GM13976 (cell line): ENCODE data around the gene FECH.

ENCODE experiments used
- DNase-seq: peaks from one replicate; pipeline ENCODE4 v3.0.0; 2012; ENCODE audit warnings: low spot score
- CTCF ChIP-seq: IDR thresholded peaks from 2 replicates; pipeline ENCODE4 v1.5.1; 2012; ENCODE audit warnings: borderline replicate concordance, mild to moderate bottlenecking; ENCODE audit not compliant: insufficient read depth; ENCODE audit errors: extremely low read depth, missing control alignments, control extremely low read depth
- in situ Hi-C: fragments of 300-500 bp; cut with MboI; formaldehyde crosslinking; loops from one replicate; pipeline ENCODE4 v1.12.0; 2022; ENCODE audit warnings: low sequenced_read_pairs, mixed read lengths, inconsistent platforms; ENCODE audit not compliant: unreplicated experiment

Gene FECH, protein sequence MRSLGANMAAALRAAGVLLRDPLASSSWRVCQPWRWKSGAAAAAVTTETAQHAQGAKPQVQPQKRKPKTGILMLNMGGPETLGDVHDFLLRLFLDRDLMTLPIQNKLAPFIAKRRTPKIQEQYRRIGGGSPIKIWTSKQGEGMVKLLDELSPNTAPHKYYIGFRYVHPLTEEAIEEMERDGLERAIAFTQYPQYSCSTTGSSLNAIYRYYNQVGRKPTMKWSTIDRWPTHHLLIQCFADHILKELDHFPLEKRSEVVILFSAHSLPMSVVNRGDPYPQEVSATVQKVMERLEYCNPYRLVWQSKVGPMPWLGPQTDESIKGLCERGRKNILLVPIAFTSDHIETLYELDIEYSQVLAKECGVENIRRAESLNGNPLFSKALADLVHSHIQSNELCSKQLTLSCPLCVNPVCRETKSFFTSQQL

DNA sequence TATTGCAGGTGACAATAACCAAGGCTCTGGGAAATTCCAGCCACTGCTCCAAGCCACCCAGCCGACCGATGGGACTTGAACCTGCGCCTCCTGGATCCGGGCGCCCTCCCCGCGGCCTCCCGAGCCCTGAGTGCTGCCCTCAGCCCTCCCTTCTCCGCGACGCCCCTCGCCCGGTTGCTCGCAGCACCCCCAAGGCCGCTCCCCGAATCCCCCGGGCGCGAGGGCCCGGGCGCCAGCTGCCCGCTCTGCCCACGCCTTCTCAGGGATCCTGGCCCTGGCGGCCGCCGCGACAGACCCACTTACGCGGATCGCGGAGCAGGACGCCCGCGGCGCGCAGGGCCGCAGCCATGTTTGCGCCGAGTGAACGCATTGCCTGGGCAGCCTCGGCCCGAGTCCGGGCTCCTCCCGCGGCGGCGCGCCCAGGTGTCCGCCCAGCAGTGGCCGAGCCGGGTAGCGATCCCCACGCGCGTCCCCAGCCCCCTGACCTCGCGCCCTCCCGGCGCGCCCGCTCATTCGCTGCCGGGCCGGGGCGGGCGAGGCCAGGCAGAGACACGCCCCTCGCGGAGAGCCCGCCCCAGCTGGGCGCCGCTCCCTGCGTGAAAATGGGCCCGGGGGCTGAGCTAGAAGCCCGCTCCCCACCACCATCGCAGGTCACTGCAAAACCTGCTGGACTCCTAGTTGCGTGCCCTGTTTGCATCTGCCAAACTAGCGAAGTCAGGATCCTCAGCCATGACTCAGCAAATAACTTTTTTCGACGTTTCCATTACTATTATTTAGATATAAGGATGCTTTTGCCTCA is at the start of gene FECH:
Gene FECH (minus strand): TSS at position 452 of the 799 bp plus-strand sequence. CDS start 82 bp downstream, at position 370.
- DNase-seq, result peak; percentile 92
- in situ Hi-C loops, result no loop called here
- TF ChIP-seq CTCF, result no peak

DNA sequence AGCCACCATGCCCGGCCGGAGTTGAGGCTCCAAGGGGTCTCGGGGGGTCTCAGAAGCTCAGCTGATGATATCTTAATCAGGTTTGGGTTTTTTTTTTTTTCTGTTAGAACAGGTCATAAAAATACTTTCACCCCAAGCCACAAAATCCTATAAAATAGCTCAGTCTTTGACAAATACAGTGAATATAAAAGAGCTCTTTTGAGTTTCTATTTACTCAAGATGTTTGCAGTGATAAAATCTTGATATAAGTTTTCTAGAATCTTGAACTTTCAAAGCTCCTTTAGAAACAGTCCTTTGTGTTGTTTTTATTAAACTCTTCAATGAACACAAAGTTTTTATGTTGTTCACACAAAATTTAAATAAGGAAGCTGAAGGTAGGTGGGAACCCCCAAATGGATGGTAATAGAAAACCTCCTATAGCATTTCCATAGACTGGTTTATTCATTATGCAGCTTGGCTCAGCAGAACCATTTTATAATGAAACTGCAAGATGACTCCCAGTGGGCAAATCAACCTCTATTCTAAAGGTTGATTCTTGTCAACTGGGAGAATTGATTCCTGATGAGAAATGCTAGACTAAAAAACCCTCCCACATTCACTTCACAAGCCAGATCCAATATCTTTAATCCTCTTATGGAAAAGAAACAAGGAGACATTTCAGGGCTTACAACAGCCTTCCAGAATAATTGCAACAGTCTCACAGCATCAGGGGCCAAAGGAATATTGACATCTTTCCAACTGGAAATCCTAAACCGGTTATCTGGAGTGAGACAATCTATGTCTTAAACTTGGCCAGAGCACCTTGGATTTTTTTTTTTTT is 48.7 kb upstream of the FECH start:
- in situ Hi-C loops, result loop anchor here (25.0 kb wide), 2 partner anchors 227 to 477 kb away; no protein-coding TSS in a partner anchor
- no peak for TF ChIP-seq CTCF
- DNase-seq, result no peak

- no peak for TF ChIP-seq CTCF
- in situ Hi-C loops, result loop anchor here (25.0 kb wide), 2 partner anchors 231 to 481 kb away; no protein-coding TSS in a partner anchor
- DNase-seq, result no peak
Measured at GRCh38 chr18:57631697-57632096, 45.2 kb upstream of the FECH start.

GRCh38 chr18:57630754-57631595 is 44.5 kb upstream of the FECH start:
- in situ Hi-C loops, result loop anchor here (25.0 kb wide), 2 partner anchors 231 to 481 kb away; no protein-coding TSS in a partner anchor
- DNase-seq, result peak; percentile 54
- TF ChIP-seq CTCF, result no peak

GRCh38 chr18:57630002-57630753 is 43.7 kb upstream of the FECH start:
- TF ChIP-seq CTCF, result peak; percentile 85
- DNase-seq, result peak; percentile 91
- in situ Hi-C loops, result loop anchor here (25.0 kb wide), 2 partner anchors 232 to 482 kb away; no protein-coding TSS in a partner anchor
